GM04504 (cell line): ENCODE measurements around the gene CAMK2N2.
"Not testable (repeated sequence)": the region's sequence is repeated elsewhere in the genome, so short reads cannot be mapped to it uniquely, and the experiment has no call there.

Experiments
- DNase-seq: peaks from one replicate; pipeline ENCODE4 v3.0.0-alpha.2; 2012; ENCODE audit warnings: low read depth

The CAMK2N2 gene

DNA sequence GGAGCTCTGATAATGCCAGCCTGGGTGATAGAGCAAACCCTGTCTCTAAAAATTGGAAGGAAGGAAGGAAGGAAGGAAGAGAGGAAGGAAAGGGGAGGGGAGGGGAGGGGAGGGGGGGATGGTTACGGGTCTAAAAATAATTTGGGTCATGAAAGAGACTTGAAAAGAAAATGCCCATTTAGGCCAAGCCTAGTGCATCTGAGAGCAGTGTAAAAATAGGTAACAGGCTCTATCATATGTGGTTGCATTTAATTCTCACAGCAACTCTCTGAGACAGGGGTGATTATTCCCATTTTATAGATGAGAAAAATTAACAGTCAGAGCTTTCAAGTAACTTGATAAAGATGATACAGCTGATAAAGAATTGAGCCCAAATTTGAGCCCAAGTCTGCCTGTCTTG lies 10.9 kb upstream of the CAMK2N2 start:
- no peak for DNase-seq

DNA sequence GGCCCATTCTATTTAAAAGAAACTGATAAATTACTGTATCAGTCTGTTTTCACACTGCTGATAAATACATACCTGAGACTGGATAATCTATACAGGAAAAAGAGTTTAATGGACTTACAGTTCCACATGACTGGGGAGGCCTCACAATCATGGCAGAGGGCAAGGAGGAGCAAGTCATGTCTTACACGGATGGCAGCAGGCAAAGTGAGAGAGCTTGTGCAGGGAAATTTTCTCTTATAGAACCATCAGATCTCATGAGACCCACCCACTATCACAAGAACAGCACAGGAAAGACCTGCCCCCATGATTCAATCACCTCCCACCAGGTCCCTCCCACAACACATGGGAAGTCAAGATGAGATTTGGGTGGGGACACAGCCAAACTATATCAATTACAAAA lies 5.9 kb upstream of the CAMK2N2 start:
- not testable (repeated sequence) for DNase-seq

DNA sequence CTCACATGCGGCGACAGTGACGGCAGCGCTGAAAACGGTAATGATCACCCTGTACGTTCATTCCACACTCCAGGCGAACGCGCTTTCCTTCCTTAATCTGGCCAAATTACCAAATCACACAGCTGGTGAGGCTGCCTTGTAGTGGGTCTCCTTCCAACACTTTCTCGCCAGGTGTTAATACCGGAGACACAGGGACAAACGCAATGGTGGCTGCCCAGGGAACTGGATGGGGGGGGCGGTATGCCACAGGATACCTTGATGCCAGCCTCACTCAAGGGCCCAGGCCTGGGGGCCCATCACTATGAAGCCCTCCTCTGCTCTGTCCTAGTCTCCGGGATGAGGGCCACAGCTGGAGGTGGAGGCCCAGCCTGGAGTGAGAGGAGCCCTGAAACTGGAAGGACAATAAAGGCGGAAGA lies 1.4 kb upstream of the CAMK2N2 start:
- no peak for DNase-seq

DNA sequence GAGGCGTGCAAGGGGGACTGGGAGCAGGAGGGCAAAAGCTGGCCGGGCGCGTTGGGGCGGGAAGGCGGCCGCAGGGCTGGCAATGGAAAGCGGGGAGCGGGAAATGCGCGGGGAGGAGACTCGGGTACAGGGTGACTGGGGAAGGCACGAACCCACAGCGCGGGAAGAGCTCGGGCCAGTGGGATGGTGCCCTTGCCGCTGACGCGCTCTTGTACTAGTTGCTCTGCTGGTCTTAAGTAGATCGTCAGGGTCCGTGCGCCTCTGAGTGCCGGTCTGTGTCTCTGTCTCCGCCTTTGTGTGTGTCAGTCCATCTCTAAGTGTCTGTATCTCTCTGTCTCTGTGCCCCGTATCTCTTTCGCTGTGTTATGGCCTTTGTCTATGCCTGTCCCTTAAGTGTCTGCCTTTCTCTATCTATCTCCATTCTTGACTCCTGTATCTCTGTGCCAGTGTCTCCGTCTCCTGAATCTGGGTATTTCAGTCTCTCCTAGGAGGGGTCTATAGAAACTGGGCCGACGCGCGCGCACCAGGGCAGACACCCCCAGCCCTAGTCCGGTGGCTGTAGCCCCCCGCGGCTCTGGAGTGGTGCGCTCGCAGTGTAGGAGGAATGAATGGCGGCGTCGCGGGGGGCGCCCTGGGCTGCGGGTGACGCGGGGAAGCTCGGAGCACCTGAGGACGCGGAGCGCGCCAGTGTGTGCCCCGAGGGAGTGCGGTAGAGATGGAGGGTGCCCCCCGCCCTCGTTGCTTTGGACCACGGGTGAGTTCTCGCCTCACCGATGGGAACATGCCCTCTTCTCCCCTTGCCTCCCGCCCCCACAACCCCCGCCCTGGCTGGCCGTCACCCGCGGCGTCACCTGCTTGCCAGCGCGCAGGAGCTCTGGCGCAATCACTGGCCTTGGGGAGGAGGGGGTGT lies 756 bp upstream of the CAMK2N2 start:
- DNase-seq: no peak

DNA sequence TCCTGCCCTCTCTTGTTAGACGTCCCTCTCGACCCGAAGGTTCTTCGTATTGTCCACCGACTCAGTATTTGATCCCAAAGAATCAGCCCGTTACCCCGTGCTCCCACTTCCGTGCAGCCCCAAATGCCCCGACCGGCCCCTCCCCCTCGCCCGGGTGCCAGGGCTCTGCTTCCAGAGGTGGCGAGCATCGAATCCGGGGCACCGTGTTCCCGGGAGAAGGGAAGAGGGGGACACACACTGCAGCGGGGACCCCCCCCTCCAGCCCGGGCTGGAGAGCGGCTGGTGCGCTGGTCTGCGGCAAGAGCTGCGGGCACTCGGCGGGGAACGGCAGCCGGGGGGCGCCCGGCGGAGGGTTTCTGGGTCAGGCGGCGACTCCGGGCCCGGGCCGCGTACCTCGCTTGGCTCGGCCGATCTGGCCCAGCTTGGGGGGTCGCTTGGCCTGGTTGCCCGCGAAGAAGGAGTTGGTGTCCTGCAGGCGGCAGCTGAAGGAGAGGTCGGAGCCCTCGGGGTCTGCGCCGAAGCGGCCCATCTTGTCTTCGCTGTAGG lies 556 bp downstream of the CAMK2N2 start:
- no peak for DNase-seq

DNA sequence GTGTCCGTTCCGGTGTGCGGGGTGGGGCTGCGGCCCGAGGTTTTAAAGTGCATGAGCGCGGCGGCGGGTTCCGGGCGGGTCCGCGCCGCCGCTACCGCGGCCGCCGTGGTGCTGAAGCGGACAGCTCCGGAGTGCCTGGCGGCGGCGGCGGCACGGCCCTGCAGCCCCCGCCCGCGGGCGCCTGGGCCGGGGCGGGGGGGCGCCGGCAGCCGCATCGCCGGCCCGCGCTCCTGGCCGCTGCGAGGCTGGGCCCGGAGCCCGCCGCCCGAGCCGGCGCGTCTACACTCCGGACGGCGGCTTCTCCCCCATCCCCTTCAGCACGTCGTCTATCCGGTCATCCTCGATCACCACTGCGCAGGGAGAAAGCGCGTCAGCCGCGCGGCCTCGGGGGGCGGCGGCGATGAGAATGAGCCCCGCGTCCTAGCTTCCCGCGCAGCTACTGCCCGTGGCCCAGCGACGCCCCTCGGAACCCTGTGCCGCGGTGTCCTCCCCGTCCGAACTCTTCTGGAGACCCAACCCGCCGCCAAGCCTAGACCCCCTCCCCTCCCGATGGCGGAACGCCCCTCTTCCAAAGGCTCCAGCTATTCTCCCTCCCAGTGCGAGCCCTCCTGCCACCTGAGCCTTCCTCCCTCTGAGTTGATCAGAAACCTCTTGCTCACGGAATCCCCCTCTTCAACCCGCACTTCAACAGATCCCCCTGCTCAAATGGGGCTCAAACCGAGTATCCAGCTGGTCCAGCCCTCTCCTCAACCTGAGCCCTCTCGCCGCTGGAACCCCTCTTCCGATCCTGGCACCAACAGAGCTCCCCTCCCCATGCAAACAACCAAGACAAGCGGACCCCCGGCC lies 1.3 kb downstream of the CAMK2N2 start:
- DNase-seq: no peak

DNA sequence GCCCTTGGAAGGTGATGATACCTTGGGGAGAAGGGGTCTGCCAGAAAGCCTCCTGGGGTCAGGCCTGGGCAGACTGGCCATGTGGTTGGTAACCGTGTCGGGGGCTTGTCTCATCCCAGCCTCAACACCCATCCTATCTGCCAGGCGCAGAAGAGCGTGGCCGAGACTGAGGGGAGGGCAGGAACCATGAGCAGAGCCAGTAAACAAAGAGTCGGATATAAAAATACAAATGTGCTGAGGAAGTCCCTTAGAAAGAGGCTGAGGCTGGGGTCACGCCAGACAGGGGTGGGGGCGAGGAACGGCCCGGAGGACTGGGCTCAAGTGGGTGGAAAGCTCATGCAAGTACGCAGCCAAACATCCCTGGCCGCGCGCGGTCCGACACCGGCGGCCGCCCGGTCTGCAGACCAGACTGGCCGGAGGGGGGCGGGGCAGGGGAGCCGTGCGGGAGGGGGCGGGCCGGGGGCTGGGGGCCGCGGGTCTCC lies 1.9 kb downstream of the CAMK2N2 start:
- no peak for DNase-seq

DNA sequence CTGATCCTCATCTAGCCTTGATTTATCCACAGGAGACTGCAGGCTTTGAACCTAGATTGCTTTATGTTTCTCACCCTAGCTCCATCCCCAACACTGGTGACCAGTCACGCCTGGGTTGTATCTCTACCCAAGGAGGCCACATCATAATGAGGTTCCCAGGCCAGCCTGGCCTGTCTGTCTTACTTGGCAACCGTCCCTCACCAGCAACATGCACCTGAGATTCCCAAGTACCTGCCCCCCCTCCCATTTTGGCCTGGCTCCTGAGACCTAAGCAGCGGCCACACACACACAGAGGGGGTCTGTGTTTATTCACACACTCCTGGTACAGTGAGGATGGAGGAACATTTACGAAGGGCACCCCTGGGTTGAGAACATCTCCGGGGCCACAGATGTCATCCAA lies 2.4 kb downstream of the CAMK2N2 start:
- no peak for DNase-seq

DNA sequence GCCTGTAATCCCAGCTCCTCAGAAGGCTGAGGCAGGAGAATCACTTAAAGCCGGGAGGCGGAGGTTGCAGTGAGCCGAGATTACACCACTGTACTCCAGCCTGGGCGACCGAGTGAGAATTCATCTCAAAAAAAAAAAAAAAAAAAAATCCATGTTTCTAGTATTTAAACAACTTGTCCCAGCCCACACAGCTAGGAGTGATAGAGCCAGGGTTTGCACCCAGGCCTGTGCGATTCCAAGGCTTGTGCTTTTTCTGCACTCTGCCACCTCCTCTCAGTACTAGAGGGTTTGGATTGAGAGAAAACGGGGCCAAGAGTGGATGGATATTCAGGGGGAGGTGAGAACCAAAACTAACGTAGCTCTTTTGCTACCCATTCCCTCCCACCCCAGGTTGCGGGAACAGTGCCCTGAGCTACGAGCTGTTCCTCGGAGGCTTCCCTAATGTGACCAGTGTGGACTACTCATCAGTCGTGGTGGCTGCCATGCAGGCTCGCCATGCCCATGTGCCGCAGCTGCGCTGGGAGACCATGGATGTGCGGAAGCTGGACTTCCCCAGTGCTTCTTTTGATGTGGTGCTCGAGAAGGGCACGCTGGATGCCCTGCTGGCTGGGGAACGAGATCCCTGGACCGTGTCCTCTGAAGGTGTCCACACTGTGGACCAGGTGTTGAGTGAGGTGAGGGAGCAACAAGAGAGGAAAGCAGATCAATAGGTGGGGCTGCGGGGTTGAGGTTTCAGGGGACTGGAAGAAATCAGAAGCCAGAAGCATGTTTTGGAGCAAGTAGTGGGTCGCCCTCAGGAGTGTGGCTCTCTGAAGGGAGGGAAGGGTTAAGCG lies 4.1 kb downstream of the CAMK2N2 start:
- DNase-seq: no peak

DNA sequence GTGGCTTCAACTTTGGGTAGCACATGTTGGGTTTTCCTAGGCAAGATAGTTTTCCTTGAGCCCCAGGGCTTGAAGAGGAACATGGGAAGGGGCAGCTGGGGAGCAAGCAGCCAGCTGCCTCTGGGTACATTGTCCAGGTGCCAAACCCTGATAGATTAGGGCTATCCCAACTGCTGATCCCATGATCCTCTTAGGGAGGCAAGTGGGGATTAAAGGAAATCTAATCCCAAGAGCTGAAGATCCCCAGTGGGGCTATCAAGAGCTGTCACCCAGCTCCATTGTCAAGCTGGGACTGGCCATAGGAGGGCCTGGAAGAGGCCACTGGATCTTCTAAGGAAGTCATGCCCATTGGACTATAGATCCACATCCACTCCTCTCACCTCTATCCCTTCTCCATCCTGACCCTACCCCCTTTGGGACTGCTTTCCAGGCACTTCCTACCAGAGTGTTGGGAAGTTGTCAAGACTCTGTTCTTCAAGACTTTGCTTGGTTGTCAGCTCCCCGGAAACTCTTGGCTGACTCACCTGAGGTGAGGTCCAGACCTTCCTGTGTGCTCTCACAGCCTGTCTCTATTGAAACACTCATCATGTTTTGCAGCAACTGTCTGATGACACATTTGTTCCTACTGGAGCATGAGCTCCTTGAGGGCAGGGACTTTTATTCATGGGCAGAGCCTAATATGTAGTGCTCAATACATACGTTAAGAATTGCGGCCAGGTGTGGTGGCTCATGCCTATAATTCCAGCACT lies 5.9 kb downstream of the CAMK2N2 start:
- no peak for DNase-seq

DNA sequence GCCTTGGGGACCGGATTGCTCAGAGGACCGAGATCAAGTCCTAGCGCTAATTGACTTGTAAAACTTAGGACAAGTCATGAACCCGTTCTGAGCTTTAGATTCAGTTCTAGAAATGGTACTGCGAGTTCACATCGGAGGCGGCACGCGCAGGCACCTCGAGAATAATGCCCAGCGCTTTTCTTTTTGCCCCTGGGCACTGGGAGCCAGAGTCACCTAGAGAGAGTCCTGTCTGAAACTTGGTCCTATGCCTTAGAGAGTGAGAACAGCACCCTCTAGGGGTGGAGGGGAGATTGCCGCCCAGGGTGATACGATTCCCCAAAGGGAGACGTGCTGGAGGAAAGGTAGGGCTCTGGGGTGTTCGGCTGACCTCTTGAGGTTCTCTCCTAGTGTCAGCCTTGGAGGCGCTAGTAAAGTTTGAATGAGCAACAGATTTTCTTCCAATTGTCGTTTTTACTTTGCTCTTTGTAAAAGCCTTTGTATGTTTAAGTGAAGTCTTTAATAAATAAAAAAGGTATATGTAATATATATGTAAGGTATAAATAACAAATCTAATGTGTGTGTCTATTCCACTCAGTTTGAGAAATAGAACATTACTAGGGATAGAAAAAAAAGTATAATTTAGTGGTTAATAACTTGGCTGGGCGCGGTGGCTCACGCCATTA lies 11.1 kb downstream of the CAMK2N2 start:
- peak; percentile 75 for DNase-seq

DNA sequence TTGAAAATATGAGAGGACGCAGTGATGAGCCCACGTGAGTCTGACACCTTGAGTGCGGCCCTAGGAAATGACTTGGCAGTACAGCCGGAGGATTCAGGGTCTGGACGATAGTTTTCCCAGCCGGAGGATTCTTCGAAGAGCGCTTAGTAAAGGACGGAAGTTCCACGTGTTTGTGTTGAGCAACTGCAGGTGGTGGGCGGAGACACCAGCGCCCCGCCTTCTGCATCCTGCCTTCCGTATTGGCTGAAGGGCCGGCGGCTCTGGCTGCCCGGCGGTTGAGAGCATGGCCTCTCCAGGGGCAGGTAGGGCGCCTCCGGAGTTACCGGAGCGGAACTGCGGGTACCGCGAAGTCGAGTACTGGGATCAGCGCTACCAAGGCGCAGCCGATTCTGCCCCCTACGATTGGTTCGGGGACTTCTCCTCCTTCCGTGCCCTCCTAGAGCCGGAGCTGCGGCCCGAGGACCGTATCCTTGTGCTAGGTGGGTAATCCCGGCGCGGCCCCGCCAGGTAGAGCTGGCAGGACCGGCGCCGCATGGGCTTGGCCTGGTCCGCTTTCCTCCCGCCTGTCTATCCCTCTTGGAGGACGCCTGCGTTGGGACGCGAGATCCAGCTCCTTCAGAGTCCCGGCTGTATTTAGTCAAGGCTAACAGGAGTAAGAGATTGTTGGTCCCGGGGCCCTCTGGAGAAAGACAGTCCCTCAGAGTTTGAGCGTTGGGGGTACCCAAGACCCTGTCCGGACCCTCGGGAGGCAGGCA lies 11.8 kb downstream of the CAMK2N2 start, which contains the start of gene EEF1AKMT4:
Gene EEF1AKMT4 (plus strand): TSS at position 261 of the 755 bp plus-strand sequence. CDS start 23 bp downstream, at position 284.
- DNase-seq: peak; percentile 93

DNA sequence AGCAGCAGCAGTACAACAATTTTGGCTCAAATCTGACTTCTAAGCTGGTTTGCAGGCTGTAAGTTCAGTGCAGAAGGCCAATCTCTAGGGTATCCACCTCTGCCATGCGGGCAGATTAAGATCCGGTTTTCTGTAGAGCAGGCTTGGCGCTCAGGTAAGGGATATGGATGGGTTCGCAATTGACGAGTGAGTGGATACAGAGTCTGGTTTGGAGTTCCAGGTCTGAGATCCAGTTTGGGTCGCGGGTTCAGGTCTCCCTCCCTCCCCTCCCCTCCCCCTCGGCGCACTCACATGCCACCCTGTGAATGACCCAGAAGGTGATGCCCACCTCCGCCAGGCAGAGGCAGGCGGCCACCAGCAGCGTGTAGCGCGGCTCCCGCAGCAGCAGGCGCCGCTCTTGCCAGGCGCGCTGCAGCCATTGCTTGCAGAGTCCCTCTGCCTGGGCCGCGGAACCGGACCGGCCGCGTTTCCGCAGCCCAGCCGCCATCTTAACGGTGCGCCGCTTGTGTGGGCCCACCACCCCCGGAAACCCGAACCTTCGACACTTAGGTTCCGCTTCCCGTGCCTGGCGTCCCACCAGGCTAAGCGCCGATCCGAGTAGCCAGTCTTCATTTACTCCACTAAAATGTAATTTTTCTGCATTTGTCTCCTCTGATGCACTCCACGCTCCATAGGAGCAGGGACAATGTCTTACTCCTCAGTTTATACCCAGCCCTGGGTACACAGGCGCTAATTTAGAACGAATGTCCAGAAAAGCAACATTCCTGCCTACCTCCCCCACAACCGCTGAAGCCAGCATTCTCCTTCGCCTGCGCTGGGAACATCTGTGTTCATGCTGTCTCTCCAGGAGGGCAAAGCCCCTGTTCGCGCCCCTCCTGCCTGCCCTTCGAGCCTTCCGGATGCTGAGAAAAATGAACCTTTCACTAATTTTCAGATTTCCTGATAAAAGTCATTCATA lies 12.6 kb downstream of the CAMK2N2 start, which contains the start of gene ALG3:
Gene ALG3 (minus strand): TSS at position 509 of the 958 bp plus-strand sequence. CDS start 22 bp downstream, at position 487.
- peak; percentile 68 for DNase-seq

DNA sequence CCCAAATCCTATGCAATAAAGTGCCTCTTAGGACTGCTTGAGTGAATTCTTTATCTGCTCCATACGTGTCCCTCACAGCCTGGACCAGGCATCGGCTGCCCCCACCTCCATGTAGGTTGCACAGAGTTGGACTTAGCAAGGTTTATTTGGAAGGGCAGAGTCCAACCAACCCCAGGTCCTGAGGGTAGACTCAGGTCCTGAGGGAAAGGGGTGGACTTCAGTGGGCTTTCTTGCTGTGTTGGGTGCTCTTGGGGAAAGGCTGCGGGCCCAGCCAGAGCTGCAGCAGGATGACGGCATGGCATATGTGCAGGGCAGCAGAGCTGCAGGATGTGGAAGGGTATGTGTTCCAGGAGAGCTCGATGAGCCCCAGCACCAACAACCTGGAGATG lies 19.1 kb downstream of the CAMK2N2 start:
- DNase-seq: no peak

DNA sequence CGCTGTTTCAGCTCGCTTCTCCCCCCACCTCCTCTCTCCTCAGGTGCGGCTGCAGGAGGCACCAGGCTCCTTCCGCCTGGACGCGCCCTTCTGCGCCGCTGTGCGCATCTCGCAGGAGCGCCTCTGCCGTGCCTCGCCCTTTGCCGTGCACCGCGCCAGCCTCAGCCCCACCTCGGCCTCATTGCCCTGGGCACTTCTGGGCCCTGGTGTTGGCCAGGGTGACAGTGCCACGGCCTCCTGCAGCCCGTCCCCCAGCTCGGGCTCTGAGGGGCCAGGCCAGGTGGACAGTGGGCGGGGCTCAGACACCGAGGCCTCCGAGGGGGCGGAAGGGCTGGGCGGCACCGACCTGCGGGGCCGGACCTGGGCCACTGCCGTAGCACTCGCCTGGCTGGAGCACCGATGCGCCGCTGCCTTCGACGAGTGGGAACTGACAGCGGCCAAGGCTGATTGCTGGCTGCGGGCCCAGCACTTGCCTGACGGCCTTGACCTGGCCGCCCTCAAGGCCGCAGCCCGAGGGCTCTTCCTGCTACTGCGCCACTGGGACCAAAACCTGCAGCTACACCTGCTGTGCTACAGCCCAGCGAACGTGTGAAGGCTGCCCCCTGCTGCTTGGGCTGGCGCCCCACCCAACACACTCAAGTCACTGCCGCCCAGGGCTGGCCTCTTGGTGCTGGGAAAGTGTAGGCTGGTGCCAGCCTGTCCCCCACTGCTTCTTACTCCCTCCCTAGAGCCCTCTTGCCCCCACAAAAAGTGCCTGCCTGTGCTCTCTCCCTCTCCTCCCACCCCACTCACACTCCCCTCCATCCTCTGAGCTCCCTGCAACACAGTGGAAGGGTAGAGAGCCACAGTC lies 19.7 kb downstream of the CAMK2N2 start:
- DNase-seq: no peak

DNA sequence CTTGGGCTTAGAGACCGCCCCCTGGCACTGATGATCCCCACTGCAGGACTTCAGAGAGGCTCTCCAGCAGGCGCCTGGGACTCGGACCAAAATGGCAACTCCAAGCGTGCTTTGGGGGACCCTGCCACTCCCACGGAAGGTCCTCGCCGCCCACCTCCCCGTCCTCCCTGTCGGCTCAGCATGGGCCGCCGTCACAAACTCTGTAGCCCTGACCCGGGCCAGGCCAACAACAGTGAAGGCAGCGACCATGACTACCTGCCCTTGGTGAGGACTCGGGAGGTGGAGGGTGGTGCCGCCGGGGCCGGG lies 20.3 kb downstream of the CAMK2N2 start:
- no peak for DNase-seq

DNA sequence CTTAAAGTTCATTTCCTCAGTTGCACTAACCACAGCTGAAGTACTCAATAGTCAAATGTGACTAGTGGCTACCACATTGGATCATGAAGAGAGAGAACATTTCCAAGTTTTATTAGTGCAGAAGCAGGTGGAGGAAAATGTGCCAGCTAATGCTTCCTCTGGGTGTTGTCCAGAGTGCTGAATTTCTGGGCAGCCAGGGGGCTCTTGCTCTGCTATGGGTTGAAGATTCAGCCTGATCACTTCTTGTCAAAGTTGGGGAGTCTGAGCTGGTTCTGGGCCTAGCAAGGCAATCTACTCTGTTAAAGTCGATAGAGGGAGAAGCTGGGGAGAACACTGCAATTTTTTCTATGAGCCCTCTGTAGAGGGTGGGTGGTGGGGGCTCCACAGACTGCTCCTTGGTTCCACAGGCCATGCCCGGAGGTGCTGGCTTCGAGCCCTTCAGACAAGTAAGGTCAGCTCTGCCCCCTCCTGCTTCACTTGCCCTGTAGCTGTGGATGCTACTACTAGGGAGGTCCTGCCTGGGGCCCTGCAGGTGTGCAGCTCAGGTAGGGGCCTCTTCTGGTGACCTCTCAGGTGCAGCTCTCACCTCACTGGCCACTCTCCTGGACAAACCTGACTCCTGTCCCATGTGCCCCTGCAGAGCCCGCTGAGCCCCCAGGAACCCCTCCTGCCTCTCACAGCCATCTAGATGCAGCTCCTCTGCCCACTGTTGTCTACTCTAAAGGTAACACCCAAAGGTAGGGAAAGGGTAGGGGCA lies 20.8 kb downstream of the CAMK2N2 start:
- DNase-seq: no peak
